ENCODE measurements around the gene SLC12A2.

SLC12A2 gene

GRCh38 chr5:128174951-128175350 is 91.4 kb downstream of the SLC12A2 start:
- DNase-seq = no peak

GRCh38 chr5:128192368-128192767 is 108.8 kb downstream of the SLC12A2 start:
- DNase-seq = no peak

GRCh38 chr5:128193665-128194390 is 110.3 kb downstream of the SLC12A2 start:
- DNase-seq = no peak

GRCh38 chr5:128195316-128195715 is 111.8 kb downstream of the SLC12A2 start:
- no peak for DNase-seq

GRCh38 chr5:128196080-128196479 is 112.5 kb downstream of the SLC12A2 start:
- DNase-seq = no peak

GRCh38 chr5:128196791-128197190 is 113.2 kb downstream of the SLC12A2 start:
- DNase-seq = no peak

DNA sequence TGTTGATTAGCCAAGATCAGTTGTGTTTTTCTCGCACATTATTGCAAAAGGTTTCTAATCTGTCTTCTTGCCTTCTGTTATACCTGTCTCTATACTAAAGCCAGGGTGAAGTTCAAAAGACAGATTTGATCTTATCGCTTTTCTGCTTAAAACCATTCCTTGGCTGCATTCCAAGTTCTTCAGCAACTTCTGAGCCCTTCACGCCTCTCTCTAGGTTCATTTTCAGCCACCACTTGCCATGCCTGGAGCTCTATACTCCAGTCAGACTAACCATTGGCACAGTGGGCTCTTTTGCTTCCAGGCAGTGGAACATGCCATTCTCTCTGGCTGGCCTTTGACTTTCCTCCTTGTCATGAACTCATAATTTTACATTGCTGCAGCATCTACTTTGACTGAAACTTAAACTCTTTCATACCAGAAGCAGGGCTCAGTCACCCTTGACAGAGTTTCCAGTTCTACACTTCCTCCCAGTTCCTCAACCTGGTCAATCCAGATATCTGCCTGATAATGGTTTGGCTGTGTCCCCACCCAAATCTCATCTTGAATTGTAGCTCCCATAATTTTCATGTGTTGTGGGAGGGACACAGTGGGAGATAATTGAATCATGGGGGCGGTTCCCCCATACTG is 114.4 kb downstream of the SLC12A2 start:
- DNase-seq = no peak

- DNase-seq = no peak
Observed at GRCh38 chr5:128199104-128199503, 115.5 kb downstream of the SLC12A2 start.

GRCh38 chr5:128199611-128200010 is 116.0 kb downstream of the SLC12A2 start:
- no peak for DNase-seq

DNA sequence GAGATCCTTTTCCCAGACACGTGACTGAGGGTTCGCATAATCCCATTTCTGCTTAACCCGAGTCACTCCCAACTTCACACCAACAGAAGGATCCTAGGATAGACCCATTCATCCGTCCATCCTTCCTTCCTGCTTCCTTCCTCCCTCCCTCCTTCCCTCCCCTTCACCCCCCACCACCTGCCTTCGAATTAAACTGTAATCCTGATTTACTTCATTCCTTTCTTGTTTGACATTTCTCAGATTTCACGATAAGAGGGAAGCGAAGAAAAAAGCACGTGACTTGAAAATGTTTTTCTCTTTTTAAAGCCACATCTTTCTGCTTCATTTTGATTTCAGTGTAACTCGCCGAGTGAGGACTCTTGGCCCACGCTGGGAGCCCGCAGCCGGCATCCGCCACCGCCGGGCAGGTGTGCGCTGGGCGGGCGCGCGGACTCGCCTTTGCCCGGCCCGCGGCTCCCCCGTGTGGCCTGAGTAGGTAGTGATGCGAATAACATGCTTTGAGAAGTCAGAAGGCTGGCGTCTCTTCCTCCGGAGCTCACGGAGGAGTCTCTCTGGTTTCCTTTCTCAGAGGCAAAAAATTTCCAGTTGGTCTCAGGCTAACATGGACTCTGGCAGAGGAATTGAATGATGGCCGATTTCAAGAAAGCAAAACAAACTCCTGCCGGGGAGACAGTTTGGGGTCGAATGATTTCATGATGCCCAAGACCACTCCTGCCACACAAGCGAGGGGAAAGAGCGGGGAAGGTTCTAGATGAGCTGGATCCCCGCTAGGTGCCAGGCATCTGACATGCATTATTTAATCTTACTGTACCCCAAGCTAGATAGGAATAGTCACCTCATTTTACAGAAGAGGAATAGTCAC is 117.7 kb downstream of the SLC12A2 start:
- DNase-seq = peak; percentile 93

- DNase-seq = no peak
Observed at GRCh38 chr5:128202320-128202719, 118.8 kb downstream of the SLC12A2 start.

- no peak for DNase-seq
Observed at GRCh38 chr5:128208436-128208835, 124.9 kb downstream of the SLC12A2 start.

DNA sequence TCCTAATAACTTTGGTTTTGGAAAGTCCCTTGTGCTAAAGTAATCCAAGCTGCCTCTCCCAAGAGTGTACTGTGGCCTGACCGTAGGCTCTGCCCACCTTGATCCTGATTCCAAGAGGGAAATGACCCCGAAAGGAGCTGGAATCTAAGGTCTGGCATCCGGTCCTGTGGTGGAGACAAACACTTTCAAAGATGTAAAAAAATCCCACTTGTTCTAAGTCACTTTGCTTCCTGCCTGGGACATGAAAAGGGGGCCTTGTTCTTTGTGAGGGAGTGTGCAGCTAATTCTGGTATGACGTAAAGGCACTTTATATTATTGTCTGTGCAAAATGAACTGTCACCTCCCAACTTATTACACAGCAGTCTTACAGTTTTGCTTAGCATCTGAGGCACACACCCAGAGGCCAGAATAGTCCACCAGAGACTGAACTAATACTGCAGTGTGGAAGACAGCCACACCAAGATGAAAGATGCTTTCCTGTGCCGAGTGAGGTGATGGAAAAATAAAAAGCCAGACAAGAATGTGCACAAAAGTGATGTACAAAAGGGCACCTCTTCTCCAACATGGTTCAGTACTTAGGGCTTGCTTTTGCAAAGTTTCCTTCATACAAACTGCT is 128.7 kb downstream of the SLC12A2 start:
- no peak for DNase-seq

GRCh38 chr5:128213340-128213739 is 129.8 kb downstream of the SLC12A2 start:
- no peak for DNase-seq

DNA sequence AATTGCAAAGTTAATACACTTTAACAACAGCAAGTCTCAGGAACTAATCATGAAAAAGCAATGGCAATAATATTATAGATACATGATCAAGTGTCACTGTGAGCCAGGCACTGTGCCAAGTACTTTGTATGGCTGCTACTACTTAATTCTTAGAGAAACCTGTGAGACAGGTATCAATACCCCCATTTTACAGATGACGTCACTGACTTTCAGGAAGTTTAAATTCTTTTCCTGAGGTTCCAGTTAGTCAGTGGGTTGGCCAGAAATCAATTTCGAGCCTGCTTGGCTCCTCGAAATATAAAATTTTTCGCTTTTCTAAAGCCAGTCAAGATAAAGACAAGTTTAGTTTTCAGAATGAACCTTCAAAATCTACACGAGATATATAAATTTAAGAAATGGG is 130.3 kb downstream of the SLC12A2 start:
- DNase-seq = no peak

GRCh38 chr5:128216285-128216684 is 132.7 kb downstream of the SLC12A2 start:
- no peak for DNase-seq

GRCh38 chr5:128216860-128217531 is 133.4 kb downstream of the SLC12A2 start:
- DNase-seq = no peak

GRCh38 chr5:128220841-128221240 is 137.3 kb downstream of the SLC12A2 start:
- DNase-seq = no peak

GRCh38 chr5:128224336-128224735 is 140.8 kb downstream of the SLC12A2 start:
- no peak for DNase-seq

DNA sequence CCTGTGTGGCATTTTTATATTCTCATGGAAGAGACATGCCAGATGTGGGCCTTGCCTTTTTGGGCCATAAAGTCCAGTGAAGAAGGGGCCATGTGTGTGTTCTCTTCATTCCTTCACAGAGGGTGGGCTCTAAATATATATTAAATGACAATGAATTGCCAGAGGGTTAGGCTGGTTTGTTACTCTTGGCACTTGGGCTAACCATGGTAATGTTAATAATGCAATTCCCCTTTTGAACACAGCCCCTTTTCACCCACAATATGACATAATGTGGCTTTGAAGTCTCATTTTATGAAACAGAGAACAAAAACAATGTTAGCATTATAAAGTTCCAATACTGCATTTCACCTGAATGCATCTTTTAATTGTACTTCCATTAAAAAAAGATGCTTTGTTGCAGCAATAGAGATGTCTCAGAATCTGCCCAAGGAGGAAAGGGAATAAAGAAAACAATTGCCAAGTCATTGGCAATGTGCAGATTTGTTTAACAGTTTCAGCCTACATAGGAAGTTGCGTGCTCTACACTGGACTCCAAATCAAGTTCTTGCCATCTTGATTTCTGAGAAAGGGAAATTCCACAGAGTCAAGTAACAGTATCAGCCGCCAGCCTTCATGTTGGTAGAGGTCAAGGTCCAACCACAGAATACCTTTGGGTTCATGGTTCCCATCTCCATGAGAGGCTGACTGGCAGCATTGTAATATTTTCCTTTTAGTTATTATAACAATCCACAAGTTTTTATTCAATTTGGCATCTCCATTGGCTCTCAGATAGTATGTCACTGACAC is 141.9 kb downstream of the SLC12A2 start:
- DNase-seq = no peak

DNA sequence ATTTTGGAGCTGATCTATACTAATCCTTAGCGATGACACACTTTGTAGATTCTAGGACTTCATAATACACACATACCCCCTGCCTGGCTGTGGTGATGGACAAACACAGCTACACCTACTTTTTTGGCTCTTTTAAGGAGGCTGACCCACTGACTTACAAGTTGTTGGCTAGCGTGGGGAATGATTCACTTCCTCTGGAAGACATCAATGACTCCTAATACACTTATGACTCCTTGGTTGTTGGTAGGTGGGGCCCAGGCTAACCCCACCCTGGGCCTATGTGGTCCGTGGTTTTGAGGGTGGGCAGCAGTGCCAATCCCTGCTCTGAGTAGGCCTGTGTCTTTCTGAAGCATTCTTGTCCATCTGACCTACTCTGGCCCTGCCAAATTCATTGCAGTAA is 144.4 kb downstream of the SLC12A2 start:
- no peak for DNase-seq

DNA sequence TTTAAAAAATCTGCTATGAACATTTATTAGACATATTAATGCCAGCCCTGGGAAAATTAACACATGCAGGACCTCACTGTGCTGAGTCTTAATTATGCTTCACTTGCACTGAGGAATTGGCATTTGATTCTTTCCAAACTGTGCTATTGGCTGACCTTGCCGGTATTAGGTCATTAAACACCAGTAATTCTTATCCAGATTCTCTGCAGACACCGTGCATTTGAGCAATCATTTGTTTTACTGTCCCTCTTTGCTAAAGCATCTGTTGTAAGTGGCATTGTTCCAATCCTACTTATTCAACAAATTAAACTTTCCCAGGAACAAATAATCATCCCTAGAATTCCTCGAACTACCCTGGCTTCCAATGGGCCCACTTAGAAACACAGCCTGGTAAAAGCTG is 145.0 kb downstream of the SLC12A2 start:
- DNase-seq = no peak
